IMR-90 (cell line): Measurements from ENCODE around the gene JADE3. TPM values are rescaled to one million over a fixed set of nuclear protein-coding genes. Genes with fewer than 3 reads are reported as not detected.

Experiments
- microRNA-seq, 2 experiments: library from miRNA; stranded (forward) in 1 of 2; unstranded in 1 of 2; fragments of 10-50 nt in 1 of 2; fragments of <30 nt in 1 of 2; gene quantifications in 1 of 2; microRNA quantifications in 1 of 2; one replicate each; pipeline versions ENCODE3 to v1.1.0; 2013 to 2020; ENCODE audit not compliant: insufficient read depth in 1 of 2, insufficient read length in 1 of 2, unreplicated experiment in 1 of 2
- polyA plus RNA-seq, 3 experiments: library from polyadenylated mRNA; depleted of rRNA; stranded (reverse); fragments of >200 nt; gene quantifications; 2 replicates each; pipeline ENCODE4 v1.2.3, GENCODE V29; 2012; ENCODE audit warnings: low replicate concordance in 1 of 3
- small RNA-seq, 5 experiments: library from RNA; depleted of rRNA; stranded (forward); fragments of <200 nt; gene quantifications; one replicate each; pipeline ENCODE3, GENCODE V24; 2012
- total RNA-seq: library from RNA; depleted of rRNA; stranded (reverse); fragments of >200 nt; gene quantifications from 2 replicates; pipeline ENCODE4 v1.2.3, GENCODE V29; 2012; rRNA removed

Gene JADE3
- total and polyA plus RNA-seq, 2 of the 4 experiments (the other 2 are of a cell fraction) = 2.1 to 4.7 TPM

Small RNAs within 50 kb of the gene (microRNA-seq; reads per million reads assigned to microRNA genes)
- gene RNU6-1189P (ENCODE audit: insufficient read depth, insufficient read length) = not detected

Small RNAs within 50 kb of the gene (small RNA-seq; reads per million reads assigned to genes)
- 0 to 24.7 (median 0.15) reads per million in 5 experiments for gene RNU6-1189P

Other genes with a start within 250 kb of the JADE3 start
- gene SLC9A7, start 153.3 kb upstream of the JADE3 start, total RNA-seq = 67.5 and 76.4 TPM in 2 replicates
- gene SLC9A7, start 153.3 kb upstream of the JADE3 start, polyA plus RNA-seq (2012; rRNA removed) = 14.4 and 14.7 TPM in 2 replicates
- gene RP2, start 75.4 kb upstream of the JADE3 start, total RNA-seq = 17.0 and 23.9 TPM in 2 replicates
- gene RP2, start 75.4 kb upstream of the JADE3 start, polyA plus RNA-seq (2012; rRNA removed) = 4.7 and 6.8 TPM in 2 replicates
- gene RGN, start 166.0 kb downstream of the JADE3 start, total RNA-seq = under 0.01 and 0.18 TPM in 2 replicates
- gene RGN, start 166.0 kb downstream of the JADE3 start, polyA plus RNA-seq (2012; rRNA removed) = 0.26 and 0.44 TPM in 2 replicates
- 17.0 and 24.4 TPM in 2 replicates for gene NDUFB11, start 232.3 kb downstream of the JADE3 start, total RNA-seq
- gene NDUFB11, start 232.3 kb downstream of the JADE3 start, polyA plus RNA-seq (2012; rRNA removed) = 58.3 and 67.7 TPM in 2 replicates
- 36.0 and 37.8 TPM in 2 replicates for gene RBM10, start 232.8 kb downstream of the JADE3 start, total RNA-seq
- gene RBM10, start 232.8 kb downstream of the JADE3 start, polyA plus RNA-seq (2012; rRNA removed) = 33.4 and 38.3 TPM in 2 replicates